Sigmoid colon (tissue), 7 donors: Measurements from ENCODE around the gene DRD2. TPM values are rescaled to one million over a fixed set of nuclear protein-coding genes. Genes with fewer than 3 reads are reported as not detected.

Experiments used
- DNase-seq: peaks from one replicate; pipeline ENCODE4 v3.0.0-alpha.2; 2019
- H3K27ac ChIP-seq, 4 donors: fragments of 200-600 bp; sonication (generic); one replicate each; pipeline ENCODE4 v1.5.1; 2016 to 2019; ENCODE audit warnings: mild to moderate bottlenecking in 1 of 4
- H3K27me3 ChIP-seq, 3 donors: fragments of 200-600 bp; sonication (generic); one replicate each; pipeline ENCODE4 v1.5.1; 2019; ENCODE audit warnings: mild to moderate bottlenecking in 1 of 3
- H3K36me3 ChIP-seq, 4 donors: fragments of 200-600 bp; sonication (generic); one replicate each; pipeline ENCODE4 v1.5.1; 2016 to 2019
- H3K4me1 ChIP-seq, 4 donors: fragments of 200-600 bp; sonication (generic); one replicate each; pipeline ENCODE4 v1.5.1; 2017 to 2019
- H3K4me3 ChIP-seq, 4 donors: fragments of 200-600 bp; sonication (generic); one replicate each; pipeline ENCODE4 v1.5.1; 2017 to 2019; ENCODE audit warnings: mild to moderate bottlenecking in 2 of 4, moderate library complexity in 1 of 4
- H3K9me3 ChIP-seq, 4 donors: fragments of 200-600 bp in 3 of 4; sonication (generic) in 3 of 4; one replicate each; pipeline versions ENCODE4 v1.5.1 to v1.6.1; 2013 to 2019
- EP300 ChIP-seq, 4 donors: sonication (generic); formaldehyde crosslinking; IDR thresholded peaks; one replicate each; pipeline ENCODE4 v1.6.1; 2017; ENCODE audit warnings: antibody characterized with exemption in 4 of 4
- POLR2A ChIP-seq, 2 donors: fragments of 450-650 bp; IDR thresholded peaks; one replicate each; pipeline ENCODE4 v1.6.1; 2016; ENCODE audit warnings: antibody characterized with exemption in 2 of 2, mild to moderate bottlenecking in 2 of 2, moderate library complexity in 2 of 2
- POLR2AphosphoS5 ChIP-seq, 4 donors: sonication (generic); formaldehyde crosslinking; IDR thresholded peaks; one replicate each; pipeline ENCODE4 v1.6.1; 2017; ENCODE audit warnings: antibody characterized with exemption in 4 of 4
- WGBS, 2 donors: extraction: QIAGEN DNeasy Blood & Tissue Kit; methylation state at CpG; one replicate each; pipeline ENCODE4 v1.1.7; 2013; 5-methylcytosine and 5-hydroxymethylcytosine counted together
- intact Hi-C: fragments of 100-400 bp; cut with DNase I; formaldehyde crosslinking; loops from one replicate; pipeline ENCODE4 v1.15.1; 2023
- polyA plus RNA-seq, 3 donors: library from polyadenylated mRNA; stranded (reverse); fragments of 200-250 nt; gene quantifications; one replicate each; pipeline ENCODE4 v1.2.3, GENCODE V29; 2013
- total RNA-seq, 4 donors: library from RNA; depleted of rRNA; stranded (reverse); fragments of >200 nt; gene quantifications; one replicate each; pipeline ENCODE4 v1.1.0, GENCODE V29; 2016
- TF ChIP-seq, protein P1 (sequence below), 4 experiments: fragments of 450-650 bp in 3 of 4; fragments of 200-600 bp in 1 of 4; IDR thresholded peaks; one replicate each; pipeline ENCODE4 v1.5.1; 2016 to 2019; ENCODE audit warnings: antibody characterized with exemption in 4 of 4, mild to moderate bottlenecking in 3 of 4, moderate library complexity in 2 of 4
- donor health status: healthy with polysubstance abuse.
- donor health status: Bipolar disorder and iron deficiency.
- donor health status: healthy.

DRD2 gene
- total and polyA plus RNA-seq, 7 donors = 0.19 to 1.2 (median 0.66) TPM; not detected in 2

DNA sequence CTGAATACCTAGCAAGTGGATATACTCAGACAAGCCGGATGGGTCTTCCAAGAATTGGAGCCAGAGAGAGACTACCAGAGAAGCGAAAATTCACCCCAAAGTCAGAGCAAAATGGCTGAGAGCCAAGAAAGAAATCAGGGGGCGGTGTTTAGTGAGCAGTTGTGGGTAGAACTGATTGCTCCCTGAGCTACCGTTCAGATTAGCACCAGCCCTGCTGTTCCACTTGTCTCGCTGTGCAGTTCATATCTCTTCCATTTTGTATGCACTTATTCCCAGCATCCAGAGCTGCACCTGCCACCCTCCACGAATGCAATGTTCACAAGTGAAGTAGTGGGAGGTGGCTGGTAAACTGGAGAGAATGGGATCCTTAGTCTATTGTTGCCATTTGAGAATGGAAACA, 25.5 kb downstream of the DRD2 start:
- Histone ChIP-seq H3K27me3 (no peaks in the 10 kb centered on the region), H3K36me3 (no peaks in the 10 kb centered on the region), H3K9me3 (no peaks in the 10 kb centered on the region), H3K27ac (no peak overlapping the region), H3K4me3 (no peak overlapping the region), H3K4me1 (peaks cover 0 to 31% (median 21%) of the 10 kb centered on the region in 4 donors)
- no peak for DNase-seq
- TF ChIP-seq, protein P1, sequence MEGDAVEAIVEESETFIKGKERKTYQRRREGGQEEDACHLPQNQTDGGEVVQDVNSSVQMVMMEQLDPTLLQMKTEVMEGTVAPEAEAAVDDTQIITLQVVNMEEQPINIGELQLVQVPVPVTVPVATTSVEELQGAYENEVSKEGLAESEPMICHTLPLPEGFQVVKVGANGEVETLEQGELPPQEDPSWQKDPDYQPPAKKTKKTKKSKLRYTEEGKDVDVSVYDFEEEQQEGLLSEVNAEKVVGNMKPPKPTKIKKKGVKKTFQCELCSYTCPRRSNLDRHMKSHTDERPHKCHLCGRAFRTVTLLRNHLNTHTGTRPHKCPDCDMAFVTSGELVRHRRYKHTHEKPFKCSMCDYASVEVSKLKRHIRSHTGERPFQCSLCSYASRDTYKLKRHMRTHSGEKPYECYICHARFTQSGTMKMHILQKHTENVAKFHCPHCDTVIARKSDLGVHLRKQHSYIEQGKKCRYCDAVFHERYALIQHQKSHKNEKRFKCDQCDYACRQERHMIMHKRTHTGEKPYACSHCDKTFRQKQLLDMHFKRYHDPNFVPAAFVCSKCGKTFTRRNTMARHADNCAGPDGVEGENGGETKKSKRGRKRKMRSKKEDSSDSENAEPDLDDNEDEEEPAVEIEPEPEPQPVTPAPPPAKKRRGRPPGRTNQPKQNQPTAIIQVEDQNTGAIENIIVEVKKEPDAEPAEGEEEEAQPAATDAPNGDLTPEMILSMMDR (IDR thresholded peaks at IDR 0.05) = no peak
- no peak for TF ChIP-seq POLR2AphosphoS5 (IDR thresholded peaks at IDR 0.05)
- no peak for TF ChIP-seq EP300 (IDR thresholded peaks at IDR 0.05)
- TF ChIP-seq POLR2A (IDR thresholded peaks at IDR 0.05) = no peak
- intact Hi-C loops = no loop called here
- 87% methylated on average over 6 of the region's 6 CpGs for WGBS, 2 donors

DNA sequence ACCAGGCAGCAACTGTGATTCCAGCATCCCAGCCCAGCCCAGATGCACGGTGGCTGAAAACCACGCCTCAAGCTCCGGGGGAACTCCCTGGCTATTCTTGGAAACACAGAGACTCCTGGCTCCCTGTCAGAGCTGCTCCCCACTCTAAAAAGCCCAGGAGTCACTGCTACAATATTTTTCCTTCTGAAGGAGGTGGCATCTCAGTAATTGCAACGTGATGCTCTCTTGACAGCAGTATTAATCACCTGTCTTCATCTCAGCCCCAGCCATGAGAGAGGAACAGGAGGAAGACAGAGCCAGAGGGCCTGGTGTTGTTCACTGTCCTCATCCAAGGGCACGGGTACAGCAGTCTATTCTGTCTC, 26.9 kb downstream of the DRD2 start:
- Histone ChIP-seq H3K9me3 (no peaks in the 10 kb centered on the region), H3K27ac (no peak overlapping the region), H3K4me3 (no peak overlapping the region), H3K36me3 (no peaks in the 10 kb centered on the region), H3K4me1 (peaks cover 0 to 36% (median 24%) of the 10 kb centered on the region in 4 donors), H3K27me3 (no peaks in the 10 kb centered on the region)
- WGBS, 2 donors = 37 to 65% methylated on average over 5 of the region's 5 CpGs
- no peak for TF ChIP-seq POLR2A (IDR thresholded peaks at IDR 0.05)
- no peak for TF ChIP-seq EP300 (IDR thresholded peaks at IDR 0.05)
- TF ChIP-seq, protein P1 (IDR thresholded peaks at IDR 0.05) = no peak
- TF ChIP-seq POLR2AphosphoS5 (IDR thresholded peaks at IDR 0.05) = no peak
- no peak for DNase-seq
- intact Hi-C loops = no loop called here

DNA sequence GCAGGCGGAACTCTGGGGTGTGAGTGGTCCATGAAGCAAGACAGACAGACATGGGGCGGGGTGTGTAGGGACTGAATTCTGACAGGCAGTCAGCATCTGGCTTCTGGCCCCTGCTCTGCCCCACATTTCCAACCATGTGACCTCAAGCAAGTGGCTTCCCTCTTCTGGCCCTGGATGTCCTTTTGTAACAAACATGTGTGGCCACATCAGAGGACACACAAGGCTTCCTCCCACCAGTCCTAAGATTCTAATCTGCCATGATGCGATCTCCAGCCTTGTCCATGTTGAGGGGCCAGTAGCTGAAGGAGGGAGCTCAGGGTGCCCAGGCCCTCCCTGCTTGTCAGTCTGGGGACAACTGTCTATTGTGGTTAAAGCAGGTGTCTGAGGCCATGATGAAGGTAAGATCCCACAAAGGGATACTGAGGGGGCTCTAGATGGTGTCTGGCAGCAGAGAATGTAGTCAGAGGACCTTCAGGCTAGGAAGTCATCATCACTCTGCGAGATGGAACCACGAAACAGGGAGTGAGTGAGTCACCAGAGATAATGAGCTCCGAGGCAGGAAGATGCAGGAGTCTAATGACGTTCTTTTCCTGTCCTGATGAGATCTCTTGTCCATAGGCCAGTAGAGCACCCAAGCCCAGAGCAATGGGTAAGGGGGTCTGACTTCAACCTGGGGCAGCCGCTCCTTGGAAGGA, 27.4 kb downstream of the DRD2 start:
- no peak overlapping the region for H3K4me3 ChIP-seq
- no peaks in the 10 kb centered on the region for H3K36me3 ChIP-seq
- WGBS, 2 donors = 78 to 80% methylated on average over 8 of the region's 8 CpGs
- H3K27ac ChIP-seq = no peak overlapping the region
- peaks cover 0 to 36% (median 24%) of the 10 kb centered on the region in 4 donors for H3K4me1 ChIP-seq
- TF ChIP-seq POLR2AphosphoS5 (IDR thresholded peaks at IDR 0.05) = no peak
- no peak for TF ChIP-seq EP300 (IDR thresholded peaks at IDR 0.05)
- TF ChIP-seq, protein P1 (IDR thresholded peaks at IDR 0.05) = no peak
- no peak for TF ChIP-seq POLR2A (IDR thresholded peaks at IDR 0.05)
- intact Hi-C loops = no loop called here
- H3K27me3 ChIP-seq = no peaks in the 10 kb centered on the region
- DNase-seq = no peak
- H3K9me3 ChIP-seq = no peaks in the 10 kb centered on the region

DNA sequence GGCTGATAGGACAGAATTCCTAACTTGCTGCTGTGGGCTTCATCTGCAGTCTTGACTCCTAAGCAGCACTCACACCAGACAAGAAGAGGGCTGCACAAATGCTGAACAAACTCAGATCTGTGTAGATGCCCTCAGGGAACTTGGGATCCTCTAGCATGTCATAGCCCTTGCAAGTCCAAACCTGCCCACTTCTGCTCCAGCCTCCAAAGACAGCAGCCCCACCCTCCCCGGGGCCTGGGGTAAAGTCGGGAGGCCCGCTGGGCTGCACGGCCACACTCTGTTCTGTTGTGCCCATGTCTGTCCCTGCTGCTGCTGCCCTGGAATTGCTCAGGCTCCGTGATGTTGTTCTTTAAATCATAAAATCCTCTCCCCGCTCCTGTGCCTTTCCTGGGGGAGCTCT, 28.3 kb downstream of the DRD2 start:
- 82 to 85% methylated on average over 6 of the region's 6 CpGs for WGBS, 2 donors
- intact Hi-C loops = no loop called here
- H3K36me3 ChIP-seq = no peaks in the 10 kb centered on the region

More for the DNA sequence above, 28.3 kb downstream of the DRD2 start:
- Histone ChIP-seq H3K4me3 (no peak overlapping the region), H3K27me3 (no peaks in the 10 kb centered on the region), H3K9me3 (no peaks in the 10 kb centered on the region), H3K4me1 (peaks cover 0 to 36% (median 24%) of the 10 kb centered on the region in 4 donors), H3K27ac (no peak overlapping the region)
- no peak for TF ChIP-seq POLR2AphosphoS5 (IDR thresholded peaks at IDR 0.05)
- TF ChIP-seq, protein P1 (IDR thresholded peaks at IDR 0.05) = no peak
- TF ChIP-seq EP300 (IDR thresholded peaks at IDR 0.05) = no peak
- DNase-seq = no peak
